Measurements from ENCODE around the gene C1QTNF6.

Gene C1QTNF6

GRCh38 chr22:37199760-37200108 is 11.7 kb upstream of the C1QTNF6 start:
- Histone ChIP-seq H3K27me3 (no peaks in the 10 kb centered on the region), H3K9me3 (no peaks in the 10 kb centered on the region), H3K4me3 (no peak overlapping the region), H3K4me2 (peak overlapping the region; percentile 78), H4K20me1 (no peaks in the 10 kb centered on the region), H3K36me3 (no peaks in the 10 kb centered on the region), H3K9ac (peak overlapping the region; percentile 30; the same call in 1 of the 2 replicates), H3K4me1 (peaks cover 51% of the 10 kb centered on the region), H3K27ac (peak overlapping the region; percentile 25; the same call in 1 of the 2 replicates)
- no peak for TF ChIP-seq Cebpa-rat (IDR thresholded peaks at IDR 0.05)

GRCh38 chr22:37199103-37199759 is 11.2 kb upstream of the C1QTNF6 start:
- Histone ChIP-seq H3K4me1 (peaks cover 49% of the 10 kb centered on the region), H3K36me3 (no peaks in the 10 kb centered on the region), H3K4me2 (peak overlapping the region; percentile 96), H3K27me3 (no peaks in the 10 kb centered on the region), H3K27ac (peak overlapping the region; percentile 93), H4K20me1 (no peaks in the 10 kb centered on the region), H3K4me3 (peak overlapping the region; percentile 73), H3K9ac (peak overlapping the region; percentile 86), H3K9me3 (no peaks in the 10 kb centered on the region)
- TF ChIP-seq Cebpa-rat (IDR thresholded peaks at IDR 0.05) = no peak

GRCh38 chr22:37198258-37199102 is 10.4 kb upstream of the C1QTNF6 start:
- Histone ChIP-seq H3K9me3 (no peaks in the 10 kb centered on the region), H3K27ac (peak overlapping the region; percentile 93), H3K4me3 (peak overlapping the region; percentile 73), H4K20me1 (no peaks in the 10 kb centered on the region), H3K36me3 (no peaks in the 10 kb centered on the region), H3K4me2 (peak overlapping the region; percentile 96), H3K9ac (peak overlapping the region; percentile 86), H3K27me3 (no peaks in the 10 kb centered on the region), H3K4me1 (peaks cover 49% of the 10 kb centered on the region)
- TF ChIP-seq Cebpa-rat (IDR thresholded peaks at IDR 0.05) = no peak

GRCh38 chr22:37197451-37198257 is 9.6 kb upstream of the C1QTNF6 start:
- peak overlapping the region; percentile 86 for H3K9ac ChIP-seq
- H3K9me3 ChIP-seq = peaks cover 8% of the 10 kb centered on the region
- peaks cover 49% of the 10 kb centered on the region for H3K4me1 ChIP-seq
- no peaks in the 10 kb centered on the region for H3K36me3 ChIP-seq
- peak overlapping the region; percentile 93 for H3K27ac ChIP-seq
- H4K20me1 ChIP-seq = no peaks in the 10 kb centered on the region
- peak overlapping the region; percentile 73 for H3K4me3 ChIP-seq
- TF ChIP-seq Cebpa-rat (IDR thresholded peaks at IDR 0.05) = no peak
- H3K4me2 ChIP-seq = peak overlapping the region; percentile 96
- H3K27me3 ChIP-seq = no peaks in the 10 kb centered on the region

- H3K4me1 ChIP-seq = peaks cover 47% of the 10 kb centered on the region
- no peak overlapping the region for H3K4me3 ChIP-seq
- no peak overlapping the region for H3K27ac ChIP-seq
- TF ChIP-seq Cebpa-rat (IDR thresholded peaks at IDR 0.05) = no peak
- H3K27me3 ChIP-seq = no peaks in the 10 kb centered on the region
- H3K9me3 ChIP-seq = peaks cover 9% of the 10 kb centered on the region
- no peaks in the 10 kb centered on the region for H4K20me1 ChIP-seq
- 0 out of 2 replicates have a peak overlapping the region, but pooled peaks have one; percentile 22 for H3K4me2 ChIP-seq
- H3K36me3 ChIP-seq = no peaks in the 10 kb centered on the region
- no peak overlapping the region for H3K9ac ChIP-seq
These were observed 8.7 kb upstream of the C1QTNF6 start for GRCh38 chr22:37196539-37197450.

- no peaks in the 10 kb centered on the region for H3K36me3 ChIP-seq
- peaks cover 38% of the 10 kb centered on the region for H3K4me1 ChIP-seq
- H3K27me3 ChIP-seq = no peaks in the 10 kb centered on the region
- no peak overlapping the region for H3K9ac ChIP-seq
- peaks cover 9% of the 10 kb centered on the region for H3K9me3 ChIP-seq
- H3K4me3 ChIP-seq = no peak overlapping the region
- no peaks in the 10 kb centered on the region for H4K20me1 ChIP-seq
- no peak overlapping the region for H3K27ac ChIP-seq
- TF ChIP-seq Cebpa-rat (IDR thresholded peaks at IDR 0.05) = no peak
- H3K4me2 ChIP-seq = 0 out of 2 replicates have a peak overlapping the region, but pooled peaks have one; percentile 22
These were observed 7.9 kb upstream of the C1QTNF6 start for GRCh38 chr22:37195921-37196320.

- no peak overlapping the region for H3K9ac ChIP-seq
- no peak overlapping the region for H3K27ac ChIP-seq
- no peak overlapping the region for H3K4me3 ChIP-seq
These were observed 6.7 kb upstream of the C1QTNF6 start for GRCh38 chr22:37194750-37195149.

GRCh38 chr22:37193629-37194191 is 5.7 kb upstream of the C1QTNF6 start:
- Histone ChIP-seq H3K27me3 (no peaks in the 10 kb centered on the region), H3K4me3 (no peak overlapping the region), H3K4me1 (peaks cover 26% of the 10 kb centered on the region), H3K36me3 (no peaks in the 10 kb centered on the region), H3K9me3 (peaks cover 9% of the 10 kb centered on the region), H3K27ac (no peak overlapping the region), H4K20me1 (no peaks in the 10 kb centered on the region), H3K9ac (no peak overlapping the region), H3K4me2 (no peak overlapping the region)
- TF ChIP-seq Cebpa-rat (IDR thresholded peaks at IDR 0.05) = no peak

More at GRCh38 chr22:37194750-37195149, 6.7 kb upstream of the C1QTNF6 start:
- no peak for TF ChIP-seq Cebpa-rat (IDR thresholded peaks at IDR 0.05)
- Histone ChIP-seq H3K36me3 (no peaks in the 10 kb centered on the region), H3K4me1 (peaks cover 27% of the 10 kb centered on the region), H3K9me3 (peaks cover 9% of the 10 kb centered on the region), H3K4me2 (no peak overlapping the region), H3K27me3 (no peaks in the 10 kb centered on the region), H4K20me1 (no peaks in the 10 kb centered on the region)
